Fibroblast of the aortic adventitia (primary cell): ENCODE results near the gene SLC39A1. TPM values are rescaled to one million over a fixed set of nuclear protein-coding genes. Genes with fewer than 3 reads are reported as not detected.

Source experiments
- DNase-seq: peaks from one replicate; pipeline ENCODE4 v3.0.0-alpha.2; 2010; ENCODE audit warnings: low read depth
- H3K4me3 ChIP-seq: 2 replicates; pipeline ENCODE4 v1.5.1; 2011; ENCODE audit warnings: low read depth, mild to moderate bottlenecking, control low read depth, low read length, moderate library complexity
- CTCF ChIP-seq: IDR thresholded peaks from 2 replicates; pipeline ENCODE4 v1.5.1; 2011; ENCODE audit warnings: mild to moderate bottlenecking, low read length, control low read depth, inconsistent platforms; ENCODE audit not compliant: insufficient read depth
- total RNA-seq: library from RNA; depleted of rRNA; stranded (reverse); fragments of >200 nt; gene quantifications from 2 replicates; pipeline ENCODE4 v1.2.3, GENCODE V29; 2012; ENCODE audit warnings: low replicate concordance

Gene SLC39A1
- total RNA-seq, 1 donor: 85.9 TPM

- no peak for DNase-seq
- TF ChIP-seq CTCF: no peak
- H3K4me3 ChIP-seq: peak overlapping the region; percentile 37
These were observed 4.4 kb downstream of the SLC39A1 start for GRCh38 chr1:153958961-153959260.

- TF ChIP-seq CTCF: no peak
- peak; percentile 98 for DNase-seq
- H3K4me3 ChIP-seq: peak within 1 kb of the TSS; percentile 95
These were observed 5.0 kb downstream of the SLC39A1 start, which contains the start of gene CRTC2 for GRCh38 chr1:153958111-153958960. Gene CRTC2, minus strand, starts transcription at chr1:153958612. Its CDS starts 115 bp downstream, at chr1:153958497.

- TF ChIP-seq CTCF: no peak
- H3K4me3 ChIP-seq: peak overlapping the region; percentile 95
- DNase-seq: no peak
These were observed 5.6 kb downstream of the SLC39A1 start for GRCh38 chr1:153957744-153958110.

GRCh38 chr1:153956997-153957715 is 6.2 kb downstream of the SLC39A1 start:
- no peak for DNase-seq
- peak overlapping the region; percentile 95 for H3K4me3 ChIP-seq
- no peak for TF ChIP-seq CTCF

GRCh38 chr1:153954826-153955225 is 8.5 kb downstream of the SLC39A1 start:
- H3K4me3 ChIP-seq: no peak overlapping the region
- no peak for DNase-seq
- no peak for TF ChIP-seq CTCF

- H3K4me3 ChIP-seq: no peak overlapping the region
- no peak for DNase-seq
- TF ChIP-seq CTCF: no peak
These were observed 9.4 kb downstream of the SLC39A1 start for GRCh38 chr1:153953859-153954365.
